ENCODE results near the gene SIGLEC15.
A peak's percentile ranks its signal among the peaks of the same experiment; 100 is the strongest.
"Not testable (repeated sequence)": the region's sequence is repeated elsewhere in the genome, so short reads cannot be mapped to it uniquely, and the experiment has no call there.

The SIGLEC15 gene

GRCh38 chr18:45825258-45826044 is at the start of gene SIGLEC15:
Gene SIGLEC15, plus strand, starts transcription at chr18:45825675. Its CDS starts 54 bp downstream, at chr18:45825729.
- no peak for DNase-seq

GRCh38 chr18:45775743-45776142 is 49.7 kb upstream of the SIGLEC15 start:
- no peak for DNase-seq

- no peak for DNase-seq
Observed at GRCh38 chr18:45777393-45777792, 48.1 kb upstream of the SIGLEC15 start.

GRCh38 chr18:45780568-45780967 is 44.9 kb upstream of the SIGLEC15 start:
- no peak for DNase-seq

GRCh38 chr18:45782662-45783061 is 42.8 kb upstream of the SIGLEC15 start:
- DNase-seq: no peak

GRCh38 chr18:45783097-45784075 is 42.1 kb upstream of the SIGLEC15 start:
- no peak for DNase-seq

GRCh38 chr18:45785134-45785533 is 40.3 kb upstream of the SIGLEC15 start:
- no peak for DNase-seq

GRCh38 chr18:45786941-45787340 is 38.5 kb upstream of the SIGLEC15 start:
- DNase-seq: no peak

- DNase-seq: no peak
Observed at GRCh38 chr18:45787346-45787745, 38.1 kb upstream of the SIGLEC15 start.

- no peak for DNase-seq
Observed at GRCh38 chr18:45788861-45789260, 36.6 kb upstream of the SIGLEC15 start.

- DNase-seq: no peak
Observed at GRCh38 chr18:45792506-45793263, 32.8 kb upstream of the SIGLEC15 start.

GRCh38 chr18:45793264-45793965 is 32.1 kb upstream of the SIGLEC15 start:
- no peak for DNase-seq

- DNase-seq: no peak
Observed at GRCh38 chr18:45801416-45802004, 24.0 kb upstream of the SIGLEC15 start.

- DNase-seq: no peak
Observed at GRCh38 chr18:45802814-45803492, 22.5 kb upstream of the SIGLEC15 start.

- no peak for DNase-seq
Observed at GRCh38 chr18:45805551-45805950, 19.9 kb upstream of the SIGLEC15 start.

- no peak for DNase-seq
Observed at GRCh38 chr18:45806226-45806625, 19.2 kb upstream of the SIGLEC15 start.

- peak; percentile 66 for DNase-seq
Observed at GRCh38 chr18:45807144-45807543, 18.3 kb upstream of the SIGLEC15 start.

GRCh38 chr18:45814733-45815132 is 10.7 kb upstream of the SIGLEC15 start:
- not testable (repeated sequence) for DNase-seq

- DNase-seq: no peak
Observed at GRCh38 chr18:45817543-45817942, 7.9 kb upstream of the SIGLEC15 start.

- not testable (repeated sequence) for DNase-seq
Observed at GRCh38 chr18:45818765-45819164, 6.7 kb upstream of the SIGLEC15 start.

- no peak for DNase-seq
Observed at GRCh38 chr18:45820106-45820745, 5.2 kb upstream of the SIGLEC15 start.
